Measurements from ENCODE around the gene ASPG.

ASPG gene

DNA sequence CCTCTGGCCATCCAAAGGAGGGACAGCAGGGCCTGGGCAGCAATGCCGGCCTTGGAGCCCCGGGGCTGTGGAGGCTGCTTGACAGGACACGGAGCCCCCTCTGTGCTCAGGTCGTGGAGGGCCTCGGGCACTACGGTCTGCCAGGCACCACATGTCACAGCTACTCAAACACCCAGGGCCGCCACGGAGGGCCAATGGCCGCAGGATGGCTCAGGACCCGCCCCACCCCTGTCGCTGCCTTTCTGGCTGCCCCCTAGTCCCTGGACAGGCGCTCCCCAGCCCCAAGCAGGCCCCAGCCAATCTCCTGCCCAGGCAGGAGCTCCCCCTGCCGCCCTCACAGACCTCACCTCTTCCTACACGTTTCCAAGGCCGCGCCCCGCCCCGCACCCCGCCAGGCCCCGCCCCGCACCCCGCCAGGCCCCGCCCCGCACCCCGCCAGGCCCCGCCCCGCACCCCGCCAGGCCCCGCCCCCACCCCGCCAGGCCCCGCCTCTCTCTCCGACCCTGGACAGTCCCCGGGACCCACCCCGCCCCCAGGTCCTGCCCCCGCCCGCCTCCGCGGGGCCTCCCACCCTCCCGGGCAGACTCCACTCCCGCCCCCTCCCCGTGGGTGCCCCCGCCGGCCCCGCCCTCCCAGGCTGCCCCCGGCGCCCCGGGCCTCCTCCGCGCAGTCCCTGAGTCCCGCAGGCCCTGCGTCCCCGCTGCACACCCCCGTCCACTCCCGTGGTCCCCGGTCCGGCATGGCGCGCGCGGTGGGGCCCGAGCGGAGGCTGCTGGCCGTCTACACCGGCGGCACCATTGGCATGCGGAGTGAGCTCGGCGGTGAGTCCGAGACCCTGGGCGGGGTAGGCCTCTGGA lies at the start of gene ASPG:
ASPG (plus strand) TSS at position 669 of the 857 bp plus-strand sequence; CDS start at position 740, 71 bp downstream.
- DNase-seq: peak; percentile 48

DNA sequence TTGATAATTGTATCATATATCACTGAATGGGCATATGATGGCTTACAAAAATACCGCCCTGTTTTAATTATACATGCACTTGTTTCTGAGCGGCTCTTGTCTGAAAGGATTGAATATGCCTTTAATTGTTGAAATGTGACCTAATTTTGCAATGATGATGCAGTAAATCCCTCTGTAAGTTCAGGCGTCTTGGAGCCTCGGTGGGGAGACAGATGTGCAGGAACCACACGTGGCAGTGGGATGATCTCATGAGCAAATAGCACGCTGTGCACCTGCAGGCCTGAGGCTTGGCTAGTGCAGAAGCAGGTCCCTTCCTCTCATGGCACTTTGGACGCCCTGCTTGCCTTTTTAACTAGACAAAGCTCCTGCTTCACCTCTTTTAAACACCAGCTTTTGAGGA lies 49.3 kb upstream of the ASPG start:
- DNase-seq: no peak

DNA sequence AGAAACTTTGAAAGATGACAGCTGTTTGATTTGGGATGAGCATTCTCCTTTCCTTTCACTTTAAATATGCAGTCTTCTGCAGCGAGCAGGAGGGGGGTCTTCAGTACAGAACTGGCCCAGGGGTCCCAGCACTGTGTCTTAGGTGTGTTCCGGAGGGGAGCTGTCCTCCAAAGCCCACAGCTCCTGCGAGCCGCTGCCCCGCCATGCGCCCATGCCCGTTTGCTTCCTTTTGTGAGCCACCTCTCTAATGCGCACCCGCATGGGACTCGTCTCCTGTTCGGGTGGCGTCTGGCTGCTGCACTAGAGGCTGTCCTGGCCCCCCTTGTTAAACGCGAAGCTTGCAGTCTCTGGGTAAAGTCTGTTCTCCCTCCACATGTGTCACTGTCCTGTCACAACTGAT lies 48.4 kb upstream of the ASPG start:
- DNase-seq: no peak

- no peak for DNase-seq
These were observed 47.6 kb upstream of the ASPG start for GRCh38 chr14:104037903-104038302.

- no peak for DNase-seq
These were observed 46.3 kb upstream of the ASPG start for GRCh38 chr14:104039214-104039613.

DNA sequence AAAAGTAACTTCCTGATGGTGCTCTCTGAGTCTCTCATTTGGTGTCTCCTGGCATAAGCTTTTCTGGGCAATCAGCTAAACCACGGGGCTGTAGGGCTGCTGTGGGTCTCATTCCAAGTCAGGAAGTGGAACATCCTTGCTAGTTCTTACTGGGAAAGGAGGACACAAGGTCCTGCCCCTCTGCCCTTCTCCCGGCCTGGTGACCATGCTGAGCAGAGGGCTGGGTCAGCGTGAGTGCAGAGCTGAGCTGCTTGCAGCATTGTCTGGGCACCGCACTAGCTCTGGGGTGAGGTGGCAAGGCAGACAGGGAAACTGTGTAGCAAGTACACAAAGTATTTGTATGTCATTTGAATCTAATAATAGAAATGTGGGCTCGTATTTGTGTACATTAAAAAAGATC lies 45.0 kb upstream of the ASPG start:
- no peak for DNase-seq

DNA sequence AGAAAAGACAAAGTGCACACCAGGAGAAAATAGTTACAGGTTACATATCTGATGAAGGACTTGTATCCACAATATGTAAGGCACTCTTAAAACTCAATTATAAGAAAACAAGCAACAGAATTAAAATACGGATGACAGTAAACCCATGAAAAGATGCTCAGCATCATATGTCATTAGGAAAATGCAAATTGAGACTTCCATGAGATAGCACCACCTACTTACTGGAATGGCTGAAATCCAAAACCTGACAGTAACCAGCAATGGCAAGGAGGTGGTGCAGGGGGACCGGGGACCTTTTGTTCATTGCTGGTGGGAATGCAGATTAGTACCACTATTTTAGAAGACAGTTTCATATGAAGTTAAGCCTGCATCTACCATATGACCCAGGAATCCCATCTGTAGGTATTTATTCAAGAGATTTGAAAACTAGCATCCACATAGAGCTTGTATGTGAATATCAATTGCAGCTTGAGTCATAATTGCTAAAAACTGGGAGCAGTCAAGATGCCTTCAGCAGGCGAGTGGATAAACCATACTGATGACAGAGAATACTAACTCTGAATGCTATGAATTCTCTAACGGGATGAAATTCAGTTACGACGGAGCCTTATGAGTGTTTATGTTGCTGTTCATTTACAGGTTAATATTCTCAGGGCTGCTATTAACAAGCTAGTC lies 43.9 kb upstream of the ASPG start:
- DNase-seq: no peak

- DNase-seq: no peak
These were observed 41.5 kb upstream of the ASPG start for GRCh38 chr14:104044016-104044415.

- no peak for DNase-seq
These were observed 37.7 kb upstream of the ASPG start for GRCh38 chr14:104047761-104048160.

DNA sequence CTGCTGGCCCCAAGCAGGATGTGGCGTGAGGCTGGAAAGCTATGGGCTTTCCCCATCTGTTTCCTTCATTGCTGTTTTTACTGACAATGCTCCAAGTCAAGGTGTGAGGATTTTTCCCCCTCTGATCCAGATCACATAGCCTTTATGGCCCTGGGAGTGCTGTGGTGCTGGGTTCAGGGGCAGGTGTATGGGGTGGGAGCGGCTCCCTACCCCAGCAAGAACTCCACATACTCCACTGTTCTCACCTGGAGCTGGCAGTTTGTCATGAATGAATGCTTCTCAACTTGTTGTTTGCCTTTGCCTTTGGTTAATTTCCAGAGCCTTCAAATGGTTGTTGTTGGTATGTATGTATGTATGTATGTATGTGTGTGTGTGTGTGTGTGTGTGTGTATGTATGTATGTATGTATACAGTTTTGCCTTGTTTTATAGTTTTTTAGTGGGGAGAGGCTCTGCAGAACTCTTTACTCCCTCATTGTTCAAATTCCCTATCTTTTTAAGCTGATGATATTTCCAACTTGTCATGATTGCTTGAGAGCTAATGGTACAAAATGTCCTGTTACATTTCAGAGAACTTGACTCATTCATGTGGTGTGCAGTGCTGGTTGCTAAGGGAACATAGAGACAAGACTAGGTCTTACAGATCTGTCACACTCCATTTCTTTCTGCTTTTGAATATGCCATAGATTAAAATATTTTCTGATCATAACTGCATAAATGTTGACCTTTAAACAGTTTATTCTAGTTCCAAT lies 36.6 kb upstream of the ASPG start:
- DNase-seq: no peak

DNA sequence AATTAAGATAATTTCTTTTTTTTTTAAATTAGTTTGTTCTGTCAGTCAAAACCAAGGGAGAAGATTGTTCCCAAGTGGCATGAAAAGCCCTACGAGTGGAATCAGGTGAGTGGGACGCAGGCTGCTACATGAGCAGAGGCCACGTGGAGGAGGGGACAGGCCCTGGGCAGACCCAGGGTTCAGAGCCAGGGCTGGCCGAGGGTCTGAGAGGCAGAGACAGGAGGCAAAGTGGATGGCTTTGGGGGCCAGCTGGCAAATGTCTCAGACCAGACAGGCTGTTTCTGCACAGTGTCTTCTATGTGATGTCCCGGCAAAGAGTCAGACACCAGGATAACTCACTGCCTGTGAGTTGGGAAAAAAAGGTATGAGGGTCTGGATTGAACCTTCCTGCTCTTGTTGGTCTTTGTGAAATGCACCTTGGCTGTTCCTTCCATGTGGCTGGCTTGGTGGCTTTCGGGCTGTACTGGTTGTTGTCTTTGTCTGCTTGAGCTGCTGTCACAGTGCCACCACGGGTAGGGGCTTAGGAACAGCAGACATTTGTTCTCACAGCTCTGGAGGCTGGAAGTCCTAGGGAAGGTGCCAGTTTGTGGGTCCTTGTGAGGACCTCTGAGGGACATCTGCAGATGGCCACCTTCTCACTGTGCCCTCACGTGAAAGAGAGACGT lies 35.8 kb upstream of the ASPG start:
- no peak for DNase-seq

GRCh38 chr14:104051092-104051813 lies 34.2 kb upstream of the ASPG start:
- no peak for DNase-seq

GRCh38 chr14:104054222-104054905 lies 31.1 kb upstream of the ASPG start:
- DNase-seq: no peak

DNA sequence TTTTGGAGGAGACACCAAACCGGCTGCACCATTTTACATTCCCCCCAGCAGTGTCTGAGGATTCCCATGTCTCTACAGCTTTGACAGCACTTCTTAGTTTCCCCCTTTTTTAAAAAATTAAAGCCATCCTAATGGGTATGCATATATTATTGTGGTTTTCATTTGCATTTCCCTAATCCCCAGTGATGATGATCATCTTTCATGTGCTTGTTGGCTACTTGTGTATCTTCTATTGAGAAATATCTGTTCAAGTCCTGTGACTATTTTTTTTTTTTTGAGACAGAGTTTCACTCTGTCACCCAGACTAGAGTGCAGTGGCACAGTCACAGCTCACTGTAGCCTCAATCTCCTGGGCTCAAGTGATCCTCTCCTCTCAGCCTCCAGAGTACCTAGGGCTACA lies 23.2 kb upstream of the ASPG start:
- no peak for DNase-seq

- DNase-seq: no peak
These were observed 21.5 kb upstream of the ASPG start for GRCh38 chr14:104064003-104064402.

DNA sequence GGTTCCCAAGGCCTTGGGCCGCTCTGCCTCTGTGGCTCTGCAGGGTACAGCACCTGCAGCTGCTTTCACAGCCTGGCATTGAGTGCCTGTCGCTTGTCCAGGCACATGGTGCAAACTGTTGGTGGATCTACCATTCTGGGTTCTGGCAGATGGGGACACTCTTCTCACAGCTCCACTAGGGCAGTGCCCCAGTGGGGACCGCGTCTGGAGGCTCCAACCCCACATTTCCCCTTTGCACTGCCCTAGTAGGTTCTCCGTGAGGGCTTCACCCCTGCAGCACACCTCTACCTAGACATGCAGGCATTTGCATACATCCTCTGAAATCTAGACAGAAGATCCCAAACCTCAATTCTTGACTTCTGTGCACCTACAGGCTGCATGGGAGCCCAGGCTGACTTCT lies 19.2 kb upstream of the ASPG start:
- DNase-seq: no peak

GRCh38 chr14:104066719-104067295 lies 18.7 kb upstream of the ASPG start:
- no peak for DNase-seq

DNA sequence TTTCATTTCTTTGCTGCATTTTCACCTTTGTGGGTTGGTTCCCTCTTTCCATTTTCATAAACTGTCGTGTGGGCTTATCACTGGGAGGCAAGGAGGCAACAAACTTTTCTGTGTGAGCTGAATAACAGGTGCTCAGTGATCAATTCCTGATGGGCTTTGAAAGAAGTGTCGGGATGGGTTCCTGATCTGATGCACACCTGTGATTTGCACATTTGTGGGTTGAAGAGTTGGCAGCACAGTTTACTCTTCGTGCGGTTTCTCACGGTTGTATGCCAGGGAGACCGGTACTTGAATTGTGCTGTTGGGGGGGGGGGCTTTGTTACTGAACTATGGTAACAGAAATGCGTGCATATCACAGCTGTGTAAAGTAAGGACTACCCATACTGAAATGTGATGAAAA lies 16.0 kb upstream of the ASPG start:
- no peak for DNase-seq

GRCh38 chr14:104072586-104072985 lies 12.9 kb upstream of the ASPG start:
- DNase-seq: no peak

DNA sequence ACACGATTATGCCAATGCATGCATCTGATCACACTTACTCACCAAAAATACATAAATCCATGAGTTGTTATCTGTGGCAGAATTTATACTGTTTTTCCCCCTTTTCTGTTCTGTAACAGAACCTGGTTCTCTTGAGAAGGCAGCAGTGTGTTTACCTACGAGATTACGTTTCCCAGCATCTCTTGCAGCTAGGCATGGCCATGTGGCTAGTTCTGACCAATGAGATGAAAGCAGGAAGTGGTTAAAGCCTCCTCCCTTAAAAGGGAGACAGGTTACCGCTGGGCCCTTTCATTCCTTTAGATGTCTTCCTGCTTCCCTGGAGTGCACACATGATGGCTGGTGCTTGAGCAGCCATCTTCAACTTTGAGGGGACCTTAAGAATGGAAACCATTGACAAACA lies 11.7 kb upstream of the ASPG start:
- no peak for DNase-seq

DNA sequence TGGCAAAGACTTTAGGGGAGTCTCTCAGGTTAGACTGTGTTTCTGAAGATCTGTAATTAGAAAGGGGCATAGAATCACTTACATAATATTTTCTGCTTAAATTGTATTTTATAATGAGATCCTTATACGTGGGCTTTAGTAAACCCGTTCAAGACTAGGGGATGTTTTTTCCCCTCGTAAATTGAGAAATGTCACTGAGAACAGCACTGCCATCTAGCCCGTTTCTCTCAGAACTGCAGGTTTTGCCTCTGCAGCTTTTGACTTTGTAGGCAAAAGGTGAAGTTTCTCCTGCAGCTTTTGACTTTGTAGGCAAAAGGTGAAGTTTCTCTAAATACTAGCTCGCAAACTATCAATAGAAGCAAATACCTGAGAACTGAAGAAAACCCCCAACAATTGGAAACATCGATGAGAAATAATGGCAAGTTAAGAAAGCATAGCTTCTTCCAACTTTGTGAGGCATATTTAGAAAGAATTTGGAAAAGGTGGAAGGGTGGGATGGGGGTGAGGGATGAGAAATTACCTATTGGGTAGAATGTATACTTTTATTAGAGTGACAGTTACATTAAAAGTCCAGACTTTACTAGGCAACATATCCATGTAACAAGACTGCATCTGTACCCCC lies 9.9 kb upstream of the ASPG start:
- no peak for DNase-seq
